Stimulated activated naive CD8-positive, alpha-beta T cell treated with anti-CD3 and anti-CD28 coated beads, Interleukin-15, Interleukin-2, amounts not matched to agents 100 U/mL and 50 U/mL, for 24 hours (primary cell): ENCODE results near the gene CHST15.
A peak's percentile ranks its signal among the peaks of the same experiment; 100 is the strongest.

ENCODE experiments used
- ATAC-seq: fragments of 150-1000 bp; cut with Tn5 transposase; one replicate; pipeline ENCODE4 v1.10.0; 2021
- DNase-seq: peaks from one replicate; pipeline ENCODE4 v3.0.0; 2021

Gene CHST15

DNA sequence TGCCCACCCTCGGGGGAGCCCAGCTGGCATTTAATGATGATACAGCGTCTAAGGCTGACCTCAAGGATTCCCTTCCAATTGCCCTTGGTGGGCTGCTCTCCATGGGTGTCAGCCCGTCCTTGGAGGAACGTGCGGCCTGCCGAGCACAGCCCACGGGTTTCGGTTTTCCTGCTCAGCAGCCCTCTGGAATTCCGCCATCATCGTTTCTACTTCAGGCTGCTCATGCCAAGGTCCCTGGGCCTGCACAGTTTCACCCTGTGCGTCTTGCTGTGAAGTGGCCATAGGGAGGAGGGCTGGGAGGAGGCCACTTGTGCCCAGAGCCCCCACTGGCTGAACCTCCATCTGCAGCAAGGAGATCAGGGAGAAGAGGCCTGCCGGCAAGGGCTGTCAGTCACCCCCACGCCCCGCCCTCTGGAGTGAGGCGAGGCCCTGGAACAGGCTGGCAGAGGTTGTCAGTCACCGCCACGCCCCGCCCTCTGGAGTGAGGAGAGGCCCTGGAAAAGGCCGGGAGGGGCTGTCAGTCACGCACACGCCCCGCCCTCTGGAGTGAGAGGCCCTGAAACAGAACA is 82.8 kb downstream of the CHST15 start:
- ATAC-seq: no peak

DNA sequence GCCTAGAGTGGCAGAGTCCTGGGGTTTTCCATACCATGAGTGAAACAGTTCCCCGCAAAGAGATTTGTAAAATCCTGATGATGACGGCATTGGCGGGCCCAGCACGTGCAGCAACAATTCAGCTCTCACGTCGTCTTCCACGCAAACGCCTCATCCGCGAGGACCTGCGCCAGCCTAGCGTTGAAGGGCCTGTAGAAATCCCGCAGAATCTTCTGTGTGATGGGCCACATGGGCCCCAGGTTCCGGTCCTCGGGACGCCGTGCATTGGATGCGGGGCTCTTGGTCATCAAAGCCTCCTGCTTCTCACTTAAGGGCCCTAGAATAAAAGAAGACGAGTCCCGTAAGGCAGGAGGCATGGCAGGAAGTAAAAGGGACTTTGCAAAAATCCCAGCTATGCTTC is 83.4 kb downstream of the CHST15 start:
- no peak for DNase-seq
- no peak for ATAC-seq

More for the DNA sequence above, 82.8 kb downstream of the CHST15 start:
- no peak for DNase-seq

DNA sequence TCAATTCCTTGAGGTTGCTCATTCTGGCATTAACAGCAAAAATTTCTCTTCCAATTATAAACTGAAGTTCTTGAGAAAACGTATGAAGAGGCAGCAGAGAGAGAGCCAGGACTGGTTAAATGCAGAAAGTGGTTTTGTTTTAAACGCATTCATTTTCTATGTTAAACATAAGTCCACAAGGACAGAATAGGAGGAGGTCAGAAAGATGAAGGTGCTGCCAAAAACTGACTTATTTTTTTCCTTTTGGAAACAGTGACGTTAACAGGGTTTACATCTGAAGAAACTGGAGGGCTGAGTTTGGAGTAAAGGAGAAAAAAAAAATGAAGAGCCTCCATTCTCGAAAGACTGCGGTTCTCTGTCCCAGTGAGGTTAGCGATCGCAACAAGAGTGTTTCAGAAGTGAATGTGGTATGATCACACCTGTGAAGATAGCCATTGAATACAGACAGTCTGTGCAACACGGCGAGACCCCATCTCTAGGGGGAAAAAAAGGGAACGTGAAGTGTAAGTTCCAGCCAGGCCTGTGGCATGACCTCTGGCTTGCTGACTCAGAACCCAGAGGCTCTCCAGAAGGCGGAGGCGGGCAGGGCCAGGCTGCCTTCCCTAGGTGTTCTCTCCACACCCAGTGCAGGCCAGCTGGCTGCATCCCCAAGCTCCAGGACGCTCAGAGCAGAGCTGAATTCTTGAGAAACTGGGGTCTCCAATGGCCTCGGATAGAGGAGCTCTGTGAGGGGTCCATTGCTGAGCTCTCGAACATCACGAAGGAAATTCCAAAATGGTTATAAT is 84.0 kb downstream of the CHST15 start:
- ATAC-seq (no peak), DNase-seq (no peak)

DNA sequence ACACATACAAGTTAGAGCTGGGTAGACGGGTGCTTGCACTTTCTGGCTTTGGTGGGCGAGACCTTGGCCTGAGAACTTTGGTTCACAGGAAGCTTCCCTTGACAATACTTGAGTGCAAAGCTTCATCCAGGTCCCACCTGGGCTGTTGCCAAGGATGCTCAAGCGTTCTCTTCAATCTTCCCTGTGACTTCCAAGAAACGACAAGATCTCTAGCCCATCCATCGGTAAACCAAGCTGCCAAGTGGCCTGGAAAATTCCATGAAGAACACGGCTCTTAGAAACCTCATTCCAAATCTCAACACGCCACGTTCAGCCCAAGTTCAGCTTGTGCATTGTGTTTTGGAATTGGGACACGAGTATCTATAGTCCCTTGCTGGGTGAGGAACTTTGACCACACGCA is 84.7 kb downstream of the CHST15 start:
- ATAC-seq (no peak), DNase-seq (no peak)

DNA sequence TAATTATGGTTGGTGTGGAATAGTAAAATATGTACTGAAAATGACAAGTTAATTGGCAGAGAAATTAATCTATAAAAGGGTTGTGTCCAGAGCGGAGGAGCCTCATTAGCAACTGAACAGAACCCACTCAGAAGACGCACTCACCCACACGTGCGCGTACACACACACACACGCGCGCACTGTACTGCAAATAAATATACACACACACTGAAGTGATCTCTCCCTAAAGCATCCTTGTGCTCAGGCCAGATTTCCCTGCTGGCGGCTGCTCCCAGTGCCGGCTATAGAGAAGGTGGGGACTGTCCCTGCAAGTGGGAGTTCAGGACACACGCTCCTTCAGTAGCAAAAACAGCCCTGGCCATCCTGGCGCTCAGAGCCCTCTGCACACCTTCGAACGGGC is 85.2 kb downstream of the CHST15 start:
- ATAC-seq (no peak), DNase-seq (no peak)

DNA sequence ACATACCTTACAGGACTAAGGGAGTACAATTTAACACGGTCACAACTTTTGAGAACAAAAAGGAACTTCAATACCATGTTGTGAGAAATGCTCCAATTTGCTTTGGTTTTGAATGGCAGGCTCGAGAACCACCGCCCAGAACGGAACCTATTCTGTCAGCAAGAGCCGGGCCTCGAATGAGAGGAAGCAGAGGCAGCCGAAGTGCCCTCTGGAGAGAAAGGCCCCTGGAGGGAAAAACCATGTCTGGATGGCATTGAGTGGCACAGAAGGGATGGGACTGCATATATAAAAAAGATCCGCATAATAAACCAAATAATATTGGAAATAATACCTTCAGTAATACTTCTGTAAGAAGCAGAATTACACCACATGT is 85.6 kb downstream of the CHST15 start:
- no peak for ATAC-seq
- DNase-seq: no peak

DNA sequence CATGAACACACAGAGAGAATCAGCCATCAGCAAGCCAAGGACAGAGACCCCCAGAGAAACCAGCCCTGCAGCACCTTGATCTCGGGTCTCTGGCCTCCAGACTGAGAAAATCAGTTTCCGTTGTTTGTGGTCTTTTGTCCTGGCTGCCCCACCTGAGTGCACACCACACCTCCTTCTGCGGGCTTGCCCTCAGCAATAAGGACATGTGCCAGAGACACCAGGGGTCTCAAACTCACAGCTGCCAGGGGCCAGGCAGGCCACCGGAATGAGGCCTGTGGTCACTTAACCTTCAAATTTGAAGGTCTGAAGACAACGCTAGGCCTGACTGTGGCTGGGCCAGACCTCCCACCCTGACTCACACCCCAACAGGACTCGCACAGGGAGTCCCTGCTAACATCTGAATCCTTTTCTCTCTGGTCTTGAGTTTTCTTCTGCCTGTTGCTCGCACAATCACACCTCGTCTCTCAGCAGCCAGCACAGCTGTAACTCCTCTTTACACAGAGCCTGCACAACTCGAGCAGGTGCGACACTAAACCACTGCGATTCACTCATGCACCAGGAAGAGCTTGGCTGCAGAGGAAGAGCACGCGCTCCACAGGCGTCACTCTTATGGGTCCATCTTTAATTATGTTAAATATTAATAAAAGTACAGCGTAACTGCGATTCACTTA is 86.2 kb downstream of the CHST15 start:
- ATAC-seq (no peak), DNase-seq (no peak)

DNA sequence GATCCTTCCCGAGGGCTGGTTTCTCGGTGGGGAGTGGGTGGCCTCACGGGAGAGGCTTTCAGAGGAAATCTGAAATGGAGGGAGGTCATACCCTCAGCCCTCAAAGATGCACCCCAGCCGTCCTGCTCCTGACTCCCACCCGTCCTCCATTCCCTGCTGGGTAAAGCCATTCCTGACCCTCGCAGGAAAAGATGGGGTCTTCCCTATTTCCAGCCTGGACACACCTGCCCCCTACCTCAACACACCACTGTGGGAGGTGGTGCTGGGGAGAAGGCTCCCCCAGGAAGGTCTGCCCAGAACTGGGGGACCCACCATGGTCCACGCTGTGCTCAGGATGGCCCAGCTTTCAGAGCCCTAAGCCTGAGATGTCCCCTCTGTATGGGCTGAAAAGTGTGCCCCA is 86.9 kb downstream of the CHST15 start:
- DNase-seq (no peak), ATAC-seq (no peak)

DNA sequence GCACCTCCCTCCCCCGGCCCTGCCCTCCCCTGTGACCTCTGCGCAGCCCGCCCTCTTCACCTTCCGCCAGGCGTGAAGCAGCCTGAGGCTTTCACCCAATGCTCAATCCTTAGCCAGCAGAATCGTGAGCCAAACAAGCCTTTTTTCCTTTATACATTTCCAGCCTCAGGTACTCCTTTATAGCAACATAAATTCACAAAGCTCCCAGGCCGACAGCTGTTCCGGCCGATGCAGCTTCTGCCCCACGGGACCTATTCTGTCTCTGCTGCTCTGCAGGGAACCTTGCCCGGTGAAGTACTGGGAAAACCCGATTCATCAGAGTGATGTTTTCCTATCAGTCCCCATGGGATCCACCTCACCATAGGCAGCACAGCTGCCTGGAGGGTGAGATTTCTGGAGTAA is 87.4 kb downstream of the CHST15 start:
- ATAC-seq (no peak), DNase-seq (no peak)

DNA sequence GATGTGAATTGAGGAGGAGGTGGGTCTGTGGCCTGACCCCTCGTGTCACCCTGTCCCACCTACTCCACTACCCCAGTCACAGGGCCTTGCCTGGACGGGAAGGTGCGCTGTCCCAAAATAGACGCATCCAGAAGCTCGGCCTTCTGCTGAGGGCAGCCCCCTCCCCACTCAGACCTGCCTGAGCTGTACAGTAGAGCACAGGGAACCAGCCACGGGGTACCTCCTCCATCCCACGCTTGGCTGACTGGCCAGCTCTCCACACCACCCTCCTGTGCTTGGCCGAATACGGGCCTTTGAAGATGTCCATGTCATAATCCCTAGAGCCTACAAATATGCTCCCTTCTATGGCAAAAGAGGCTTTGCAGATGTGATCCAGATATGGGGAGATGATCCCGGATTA is 88.3 kb downstream of the CHST15 start:
- no peak for DNase-seq
- no peak for ATAC-seq

DNA sequence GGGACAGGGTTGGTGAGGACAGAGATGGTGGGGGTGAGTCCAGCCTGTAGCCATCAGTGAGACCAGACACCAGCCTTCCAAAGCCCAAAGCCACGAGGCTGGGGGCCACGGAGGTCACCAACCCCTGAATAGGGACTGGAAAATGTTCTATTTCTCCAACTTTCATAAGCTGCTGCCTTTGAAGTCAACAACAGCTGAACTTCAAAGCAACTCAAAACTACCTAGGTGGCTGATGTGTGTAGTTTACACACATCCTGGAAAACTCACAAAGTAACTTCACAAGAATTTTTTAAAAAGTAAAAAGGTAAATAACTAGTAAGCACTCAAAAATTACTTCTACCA is 88.8 kb downstream of the CHST15 start:
- no peak for ATAC-seq
- no peak for DNase-seq

DNA sequence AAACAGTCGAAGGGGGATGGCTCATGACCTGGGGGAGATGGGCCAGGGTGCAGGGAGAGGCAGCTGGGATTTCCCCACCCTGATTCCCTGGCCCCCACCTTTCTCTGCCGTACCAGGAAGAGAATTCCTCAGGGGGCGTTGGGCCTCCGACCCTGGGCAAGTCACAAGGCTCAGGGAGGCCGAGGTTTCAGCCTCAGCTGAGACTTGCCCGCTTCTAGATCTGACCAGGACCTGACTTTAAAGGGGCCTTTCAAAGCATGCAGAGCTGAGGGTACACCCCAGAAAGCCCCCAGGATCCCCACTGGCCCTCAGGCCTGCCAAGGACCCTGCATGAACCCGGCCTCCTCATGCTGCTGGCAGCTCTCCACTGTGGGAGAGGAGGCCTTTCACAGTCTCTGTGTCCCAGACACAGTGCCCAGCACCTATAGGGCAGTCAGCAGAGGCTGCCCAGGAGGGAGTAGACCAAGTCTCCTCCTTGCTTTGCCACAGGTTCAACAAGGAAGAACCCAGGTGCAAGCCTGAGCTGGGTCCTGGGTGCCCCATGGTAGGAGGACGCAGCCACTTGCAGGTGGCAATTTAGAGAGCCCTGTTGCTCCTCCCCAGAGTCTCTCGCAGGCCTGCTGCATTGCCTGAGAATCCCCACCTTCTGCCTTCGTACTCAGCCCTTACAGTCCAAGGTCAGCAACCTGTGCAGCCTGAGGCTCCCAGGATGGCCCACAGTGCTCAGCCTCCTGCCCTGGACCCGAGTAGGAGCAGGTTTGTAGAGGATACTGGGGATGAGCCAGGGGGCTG is 89.3 kb downstream of the CHST15 start:
- no peak for ATAC-seq

DNA sequence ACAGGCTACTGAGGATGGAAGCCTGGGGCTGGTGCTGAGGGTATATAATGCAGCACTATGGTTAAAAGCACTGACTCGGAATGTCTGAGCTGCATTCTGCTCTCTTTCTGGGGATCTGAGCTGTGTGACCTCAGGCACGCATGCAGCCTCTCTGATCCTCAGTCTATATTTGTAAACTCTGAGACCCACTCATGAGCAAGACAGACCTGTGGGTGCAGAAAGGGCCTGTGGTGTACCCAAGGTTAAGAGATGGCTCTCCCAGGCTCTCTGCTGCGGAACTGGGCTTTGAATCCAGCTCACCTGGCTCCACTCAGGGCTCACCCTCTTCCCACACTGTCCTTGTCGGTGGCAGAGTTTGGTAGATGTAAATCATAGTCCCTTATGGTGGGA is 89.9 kb downstream of the CHST15 start:
- no peak for DNase-seq
- peak; percentile 10 for ATAC-seq

More for the DNA sequence above, 89.3 kb downstream of the CHST15 start:
- no peak for DNase-seq

DNA sequence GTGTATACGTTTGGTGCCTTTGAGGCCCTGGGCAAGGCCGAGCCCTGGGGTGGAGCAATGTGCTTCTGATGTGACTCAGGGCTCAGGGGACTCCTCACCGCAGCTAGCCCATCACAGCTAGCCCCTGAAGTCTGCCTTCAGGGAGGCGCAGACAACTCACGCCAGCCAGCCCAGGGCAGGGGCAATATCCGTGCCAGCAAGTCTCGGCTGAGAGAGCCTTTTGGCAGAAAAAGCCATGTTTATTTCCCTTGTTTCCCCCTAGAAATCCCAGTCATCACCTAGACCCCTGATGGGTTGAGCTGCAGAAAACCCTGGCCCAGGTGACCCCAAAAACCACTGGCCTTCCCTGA is 90.4 kb downstream of the CHST15 start:
- DNase-seq (no peak), ATAC-seq (no peak)

DNA sequence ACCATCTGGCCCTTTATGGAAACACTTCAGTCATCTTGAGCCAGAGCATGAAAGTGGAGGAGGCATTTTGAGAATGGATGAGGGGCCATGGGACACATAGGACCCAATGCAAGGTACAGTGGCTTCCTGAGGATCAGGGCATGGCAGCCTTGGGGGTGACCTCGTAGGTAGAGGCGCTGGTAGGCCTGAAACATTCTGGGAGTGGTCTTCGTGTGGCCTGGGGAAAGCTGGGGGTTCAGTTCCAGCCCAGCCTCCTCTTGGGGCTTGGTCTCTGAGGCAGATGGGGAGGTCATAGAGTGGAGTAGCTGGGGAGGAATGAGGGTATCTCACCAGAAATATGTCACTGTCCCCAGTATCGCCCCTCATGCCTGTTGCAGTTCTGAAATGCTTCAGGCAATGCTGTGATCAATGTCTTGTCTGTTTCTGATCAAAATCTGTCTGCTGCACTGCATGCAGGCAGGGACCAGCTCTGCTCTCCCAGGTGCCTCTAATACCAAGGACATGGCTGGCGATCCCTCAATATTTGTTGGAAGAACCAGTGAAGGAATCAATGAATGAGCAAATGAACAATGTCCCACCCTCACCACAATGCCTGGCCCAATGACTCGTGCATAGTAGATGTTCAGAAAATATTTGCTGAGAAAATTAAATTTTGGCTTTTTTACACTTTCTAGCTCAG is 90.9 kb downstream of the CHST15 start:
- DNase-seq (no peak), ATAC-seq (no peak)

DNA sequence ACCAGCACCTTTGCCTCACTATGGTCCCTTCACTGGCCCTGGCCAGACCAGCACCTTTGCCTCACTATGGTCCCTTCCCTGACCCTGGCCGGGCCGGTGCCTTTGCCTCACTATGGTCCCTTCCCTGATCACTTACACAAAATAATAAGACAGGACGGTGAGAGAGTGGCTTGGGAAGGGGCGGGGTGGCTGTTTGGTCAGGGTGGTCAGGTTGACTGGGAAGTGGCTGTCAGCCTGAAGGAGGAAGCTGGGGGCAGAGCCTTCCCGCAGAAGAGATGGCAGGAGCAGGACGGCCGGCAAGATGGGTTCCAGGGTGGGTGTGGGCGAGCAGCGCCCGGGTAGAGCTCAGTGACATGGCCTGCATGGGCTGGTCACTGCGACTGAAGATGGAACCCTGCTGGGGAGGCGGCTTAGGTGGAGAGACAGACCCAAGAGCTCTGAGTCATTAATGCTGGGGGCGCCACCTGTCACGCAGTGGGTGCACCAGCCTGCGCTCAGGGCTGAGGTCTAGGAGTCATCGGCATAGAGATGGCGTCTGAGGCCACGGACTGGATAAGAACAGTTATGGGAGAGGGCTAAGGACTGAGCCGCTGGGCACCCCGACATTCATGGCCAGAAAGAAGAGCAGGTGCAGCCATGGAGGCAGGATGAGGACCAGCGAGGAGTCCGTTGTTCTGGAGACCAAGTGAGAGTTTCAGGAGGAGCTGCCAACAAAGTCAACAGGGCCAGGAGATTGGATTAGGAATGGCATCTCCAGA is 91.8 kb downstream of the CHST15 start:
- DNase-seq (no peak), ATAC-seq (no peak)

DNA sequence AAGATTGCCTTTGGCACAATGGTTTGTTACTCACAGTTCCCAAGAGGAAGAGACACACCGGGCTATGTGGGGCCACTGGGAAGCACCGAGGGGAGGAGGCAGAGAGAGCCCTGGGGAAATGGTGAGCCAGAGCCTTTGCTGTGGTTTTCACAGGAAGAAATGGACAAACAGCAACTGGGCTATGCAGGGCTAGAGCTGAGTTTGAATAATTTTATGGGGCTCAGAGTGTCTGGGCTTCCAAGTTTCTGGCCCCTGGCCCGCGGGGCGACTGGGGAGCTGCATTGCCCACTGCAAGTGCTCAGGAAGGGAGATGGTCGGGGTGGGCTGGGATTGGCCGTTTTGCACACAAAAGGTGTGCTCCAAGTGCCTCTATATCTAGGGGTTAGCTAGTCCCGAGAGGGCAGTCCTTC is 92.6 kb downstream of the CHST15 start:
- DNase-seq (no peak), ATAC-seq (no peak)

DNA sequence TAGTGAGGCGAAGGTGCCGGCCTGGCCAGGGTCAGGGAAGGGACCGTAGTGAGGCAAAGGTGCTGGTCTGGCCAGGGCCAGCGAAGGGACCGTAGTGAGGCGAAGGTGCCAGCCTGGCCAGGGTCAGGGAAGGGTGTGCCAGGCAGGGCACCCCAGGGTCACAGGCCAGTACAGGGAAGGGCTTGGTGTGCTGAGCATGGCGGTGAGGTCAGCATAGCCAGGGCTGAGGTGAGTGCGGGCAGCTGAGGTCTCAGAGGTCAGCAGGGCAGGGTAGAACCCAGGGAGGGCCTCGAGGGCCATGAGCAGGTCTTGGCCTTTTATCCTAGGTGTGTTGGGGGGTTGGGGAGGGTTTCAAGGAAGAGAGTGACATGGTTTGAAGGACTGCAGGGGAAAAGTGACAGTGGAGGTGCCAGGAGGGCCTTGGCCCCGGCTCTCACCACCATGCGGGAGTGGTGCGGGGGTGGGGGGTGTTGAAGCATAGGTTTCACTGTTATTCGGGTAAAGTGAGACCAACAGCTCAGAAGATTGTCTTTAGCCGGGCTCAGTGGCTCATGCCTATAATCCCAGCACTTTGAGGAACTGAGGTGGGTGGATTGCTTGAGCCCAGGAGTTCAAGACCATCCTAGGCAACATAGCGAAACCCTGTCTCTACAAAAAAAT is 93.3 kb downstream of the CHST15 start:
- no peak for DNase-seq
- no peak for ATAC-seq

DNA sequence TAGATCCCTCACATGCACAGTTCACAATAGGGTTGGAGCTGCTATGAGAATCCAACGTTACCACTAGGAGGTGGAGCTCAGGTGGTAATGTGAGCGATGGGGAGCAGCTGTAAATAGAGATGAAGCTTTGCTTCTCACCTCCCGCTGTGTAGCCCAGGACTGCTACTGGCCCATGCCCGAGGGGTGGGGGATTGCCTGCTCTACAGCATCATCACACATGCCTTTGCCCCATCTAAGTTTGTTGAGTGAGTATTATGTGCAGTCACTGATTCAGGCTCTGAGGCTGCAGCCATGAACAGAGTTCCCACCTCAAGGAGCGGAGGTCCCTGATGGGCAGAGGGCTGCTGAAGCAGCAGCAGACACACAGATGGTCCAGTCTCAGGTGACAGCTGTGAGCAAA is 94.1 kb downstream of the CHST15 start:
- ATAC-seq (no peak), DNase-seq (no peak)

DNA sequence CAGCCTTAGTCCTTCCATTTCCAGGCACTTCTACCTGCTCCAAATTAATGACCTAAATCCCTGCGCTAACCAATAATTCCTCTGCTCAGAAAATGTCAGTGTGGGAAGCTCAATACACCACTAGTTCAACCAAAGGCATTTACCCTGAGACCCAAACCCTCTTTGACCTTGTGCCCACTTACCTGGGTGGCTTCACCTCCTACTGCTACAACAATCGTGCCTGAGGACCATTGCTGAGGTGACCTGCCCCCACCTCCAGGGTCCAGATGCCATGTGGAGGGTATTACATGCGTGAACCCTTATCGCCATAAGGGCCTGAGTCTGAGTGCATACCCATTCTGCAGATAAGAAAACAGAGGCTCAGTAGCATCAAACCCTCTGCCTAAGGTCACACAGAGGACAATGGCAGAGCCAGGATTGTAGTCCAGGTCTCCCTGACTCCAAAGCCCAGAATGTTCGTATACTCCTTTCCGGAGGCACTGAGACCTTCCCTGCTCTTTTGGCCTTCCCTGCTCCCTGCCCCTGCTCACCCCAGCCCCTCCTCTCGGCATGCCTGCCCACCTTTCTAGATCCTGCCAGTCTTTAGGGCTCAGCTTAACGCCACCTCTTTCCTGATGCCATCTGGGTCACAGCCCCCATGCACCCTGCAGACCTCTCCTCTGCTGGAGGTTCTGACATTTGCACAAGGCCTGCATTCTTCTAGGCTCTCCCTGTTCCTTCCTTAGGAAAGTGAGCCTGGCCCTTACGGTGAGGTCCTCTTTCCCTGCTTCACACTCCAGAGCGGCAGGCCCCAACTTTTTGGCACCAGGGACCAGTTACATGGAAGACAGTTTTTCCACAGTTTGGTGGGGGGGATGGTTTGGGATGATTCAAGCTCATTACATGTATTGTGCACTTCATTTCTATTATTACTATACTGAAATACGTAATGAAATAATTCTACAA is 94.9 kb downstream of the CHST15 start:
- ATAC-seq (no peak), DNase-seq (no peak)
